GM18519 (cell line): Measurements from ENCODE around the gene SOCS3.
"Not testable (repeated sequence)": the region's sequence is repeated elsewhere in the genome, so short reads cannot be mapped to it uniquely, and the experiment has no call there.

Source experiments
- ATAC-seq: cut with Tn5 transposase; IDR thresholded peaks from one replicate; pipeline ENCODE4 v1.9.1; 2021; ENCODE audit warnings: mild to moderate bottlenecking, moderate library complexity; ENCODE audit not compliant: unreplicated experiment, low FRiP score

SOCS3 gene

DNA sequence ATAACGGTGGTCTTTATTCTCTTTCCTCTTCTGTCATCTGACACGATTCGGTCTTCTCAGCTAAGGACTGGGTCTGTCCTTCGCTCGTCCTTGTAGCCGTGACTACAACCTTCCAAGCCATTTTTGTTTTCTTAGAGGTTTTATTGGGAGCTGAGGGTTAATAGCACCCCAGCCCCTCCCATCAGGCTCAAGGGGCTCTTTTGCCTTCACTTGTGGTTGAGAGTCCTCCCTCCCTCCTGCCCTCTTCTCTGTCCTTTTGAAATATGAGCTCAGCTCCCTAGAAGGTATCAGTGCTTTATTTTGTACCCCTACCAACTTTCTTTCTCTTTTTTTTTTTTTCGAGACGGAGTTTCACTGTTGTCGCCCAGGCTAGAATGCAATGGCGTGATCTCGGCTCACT, 24.7 kb downstream of the SOCS3 start:
- no peak for ATAC-seq

DNA sequence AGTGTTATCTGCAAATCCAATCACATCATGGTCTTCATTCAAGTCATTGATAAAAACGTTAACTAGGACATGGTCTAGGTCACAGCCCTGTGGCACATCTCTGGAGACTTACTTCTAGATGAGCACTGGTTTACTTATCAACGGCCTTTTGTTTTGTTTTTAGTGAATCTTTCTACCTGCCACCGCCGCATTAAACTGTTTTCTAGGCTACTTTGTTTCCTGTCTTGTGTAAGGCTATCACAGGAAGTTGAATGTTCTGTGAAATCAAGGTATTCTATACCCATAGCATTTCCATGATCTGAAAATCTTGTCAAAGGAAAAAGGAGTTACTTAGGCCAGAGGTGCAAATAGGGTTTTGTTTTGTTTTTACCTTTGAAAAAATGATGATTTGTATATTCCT, 26.9 kb downstream of the SOCS3 start:
- ATAC-seq = no peak

DNA sequence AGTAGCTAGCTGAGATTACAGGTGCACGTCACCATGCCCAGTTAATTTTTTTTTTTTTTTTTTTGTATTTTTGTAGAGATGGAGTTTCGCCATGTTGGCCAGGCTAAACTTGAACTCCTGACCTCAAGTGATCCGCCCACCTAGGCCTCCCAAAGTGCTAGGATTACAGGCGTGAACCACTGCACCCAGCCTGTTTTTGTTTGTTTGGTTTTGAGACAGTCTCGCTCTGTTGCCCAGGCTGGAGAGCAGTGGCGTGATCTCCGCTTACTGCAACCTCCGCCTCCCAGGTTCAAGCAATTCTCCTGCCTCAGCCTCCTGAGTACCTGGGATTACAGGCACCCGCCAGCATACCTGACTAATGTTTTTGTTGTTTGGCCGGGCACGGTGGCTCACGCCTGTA, 28.5 kb downstream of the SOCS3 start:
- ATAC-seq = not testable (repeated sequence)

DNA sequence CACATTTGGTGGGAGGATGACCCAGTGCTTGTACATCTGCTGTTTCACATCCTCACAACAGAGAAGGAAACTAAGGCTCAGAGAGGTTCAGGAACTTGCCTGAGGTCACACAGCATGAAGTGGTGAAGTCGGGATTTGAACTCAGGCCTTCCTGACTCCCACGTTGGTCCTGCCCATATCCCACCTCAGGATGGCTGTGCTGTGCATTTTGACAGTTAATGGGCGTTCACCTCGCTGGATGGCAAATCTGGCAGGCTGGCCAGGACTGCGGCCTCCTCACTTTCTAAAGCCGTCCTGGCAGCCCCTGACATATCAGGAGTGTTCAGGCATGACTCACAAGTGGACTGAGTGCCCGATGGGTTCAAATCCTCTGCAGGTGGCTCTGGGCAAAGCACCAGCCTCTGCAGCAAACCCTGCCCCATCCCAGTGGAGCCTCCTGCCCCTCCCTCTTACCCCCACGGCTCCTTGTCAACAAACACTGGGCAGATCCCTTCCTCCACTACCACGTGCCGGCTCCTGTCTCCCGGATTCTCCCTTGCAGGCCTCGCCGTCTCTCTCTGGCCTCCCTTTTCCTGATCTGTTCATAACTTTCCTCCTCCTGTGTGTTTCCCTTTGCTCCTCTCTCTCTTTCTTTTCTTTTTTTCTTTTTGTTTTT, 29.2 kb downstream of the SOCS3 start:
- no peak for ATAC-seq

DNA sequence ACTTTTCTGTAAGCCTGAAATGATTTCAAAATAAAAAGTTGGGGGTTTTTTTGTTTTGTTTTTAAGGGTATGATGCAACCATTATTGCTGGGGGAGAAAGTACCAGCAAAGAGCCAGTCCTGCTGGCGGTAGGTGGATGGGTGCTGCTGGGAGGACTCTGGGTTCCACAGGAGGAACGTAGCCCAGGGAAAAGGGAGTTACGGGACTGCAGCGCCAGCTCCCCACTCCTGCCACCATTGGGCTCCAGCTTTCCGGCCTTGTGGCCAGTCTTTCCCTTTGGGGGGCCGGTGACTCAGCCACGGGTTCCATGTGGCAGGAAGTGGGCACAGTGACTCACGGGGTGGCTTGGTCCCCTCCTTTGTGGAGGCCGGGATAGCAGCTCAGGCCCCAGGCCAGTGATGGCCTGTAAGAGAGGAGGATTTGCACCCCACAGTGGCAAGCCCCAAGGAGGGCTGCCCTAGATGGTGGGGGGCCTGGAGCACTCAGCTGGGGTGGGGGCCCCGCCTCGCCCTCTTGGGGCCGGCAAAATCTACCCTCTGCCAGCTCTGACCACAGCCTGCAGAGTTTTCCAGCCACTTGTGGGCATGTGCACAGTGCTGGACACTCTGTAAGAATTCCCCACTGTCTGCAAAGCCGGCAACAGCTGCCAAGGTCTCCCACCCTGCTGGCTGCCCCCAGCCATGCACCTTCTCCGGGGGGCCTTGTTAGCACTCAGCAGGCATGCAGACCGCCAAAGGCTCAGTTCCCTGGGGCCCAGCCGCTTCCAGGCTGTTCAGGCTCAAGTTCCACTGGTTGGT, 30.4 kb downstream of the SOCS3 start:
- no peak for ATAC-seq

DNA sequence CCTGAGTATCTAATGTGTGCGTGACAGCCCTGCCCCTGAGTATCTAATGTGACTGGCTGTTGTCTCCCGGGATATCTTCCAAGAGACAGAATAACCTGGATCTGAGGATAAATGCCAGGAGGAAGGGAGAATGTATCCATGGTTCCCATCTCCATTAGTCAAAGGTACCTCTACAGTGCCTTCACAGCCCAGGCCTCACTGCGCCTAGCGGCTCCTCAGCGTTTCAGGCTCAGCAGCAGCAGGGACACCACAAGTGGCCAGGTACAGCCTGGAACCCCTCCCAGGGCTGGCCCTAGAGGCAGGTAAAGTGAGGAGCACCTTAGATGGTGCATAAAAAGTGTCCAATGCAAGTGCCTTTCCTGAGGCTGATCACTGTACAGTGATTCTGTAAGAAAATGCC, 32.0 kb downstream of the SOCS3 start:
- no peak for ATAC-seq

DNA sequence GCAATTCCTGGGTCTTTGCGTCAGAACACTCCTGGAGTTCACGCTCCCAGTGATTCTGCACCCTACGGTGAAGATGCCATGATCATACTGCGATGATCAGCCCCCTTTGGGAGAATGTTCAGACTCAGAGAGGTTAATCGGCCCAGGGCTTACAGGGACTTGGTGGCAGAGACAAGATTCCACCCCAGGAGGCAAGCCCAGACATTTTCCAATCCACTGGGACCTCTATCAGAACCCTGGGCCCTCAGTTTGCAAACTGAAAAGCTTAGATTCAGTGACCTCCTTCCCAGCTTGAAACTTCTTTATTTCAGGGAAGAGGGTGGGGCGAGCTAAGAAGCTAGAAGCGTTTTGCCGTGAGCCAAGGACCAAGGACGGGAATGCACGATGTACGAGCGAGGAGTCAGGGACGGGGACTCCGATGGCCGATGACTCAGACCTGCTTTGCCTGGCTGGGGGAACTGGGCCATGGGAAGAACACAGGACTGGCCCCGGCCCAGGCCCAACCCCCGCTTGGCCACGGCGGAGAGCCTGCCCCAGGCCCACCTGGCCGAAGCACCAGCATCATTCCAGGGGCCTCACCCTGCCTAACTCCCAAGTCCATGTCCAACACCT, 34.7 kb downstream of the SOCS3 start:
- no peak for ATAC-seq

DNA sequence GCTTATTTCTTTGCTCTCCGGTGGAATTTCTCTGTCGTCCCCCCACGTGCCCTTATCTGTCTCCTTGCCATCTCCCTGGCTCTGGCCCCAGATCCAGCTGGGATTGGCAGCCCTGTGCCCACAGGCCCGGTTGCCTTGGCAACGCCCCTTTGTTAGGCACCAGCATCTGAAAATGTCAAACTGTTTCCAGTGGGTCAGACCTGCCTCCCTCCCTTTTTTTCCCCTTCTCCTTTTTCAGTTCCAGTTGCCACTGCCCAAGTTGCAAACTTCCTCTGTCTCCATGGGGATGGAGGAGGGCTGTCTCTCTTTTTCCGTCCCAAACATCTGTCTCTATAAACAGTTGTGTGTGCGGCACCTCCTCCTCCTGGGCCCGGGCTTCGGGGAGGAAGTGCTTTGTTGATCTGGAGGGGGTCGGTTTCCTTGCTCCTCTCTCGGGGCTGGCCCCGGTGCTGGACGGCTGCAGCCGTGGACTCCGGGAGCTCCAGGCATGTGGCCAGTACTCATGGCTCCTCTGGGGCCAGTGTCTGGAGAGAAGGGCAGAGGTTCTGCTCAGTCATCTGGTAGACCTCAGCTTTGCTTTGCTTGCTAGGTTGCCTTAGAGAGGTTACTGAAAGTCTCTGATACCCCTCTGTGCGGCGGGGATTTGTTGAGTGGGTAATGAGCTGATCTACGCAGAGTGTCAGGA, 35.3 kb downstream of the SOCS3 start:
- no peak for ATAC-seq

DNA sequence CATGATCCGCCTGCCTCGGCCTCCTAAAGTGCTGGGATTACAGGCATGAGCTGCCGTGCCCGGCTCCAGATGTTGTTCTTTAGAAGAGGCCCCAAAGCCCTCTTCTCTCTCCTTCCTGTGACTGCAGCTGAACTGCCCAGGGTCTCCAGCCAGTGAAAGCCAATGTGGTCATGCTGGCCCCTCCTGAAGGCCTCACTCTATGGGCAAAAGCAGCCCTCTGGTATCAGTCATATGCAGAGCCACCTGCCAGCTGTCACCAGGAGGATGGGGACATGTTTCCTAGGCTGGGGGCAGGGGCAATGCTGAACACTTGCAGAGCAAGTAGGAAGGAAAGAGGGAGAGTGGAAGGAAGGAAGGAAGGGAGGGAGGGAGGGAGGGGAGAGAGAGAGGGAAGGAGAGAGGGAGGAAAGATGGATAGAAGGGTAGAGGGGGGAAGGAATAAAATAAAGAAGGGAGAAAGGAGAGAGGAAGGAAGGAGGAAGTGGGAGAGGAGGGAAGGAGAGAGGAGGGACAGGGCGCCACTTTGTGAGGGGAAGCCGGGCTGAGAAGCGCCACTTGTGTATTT, 36.0 kb downstream of the SOCS3 start:
- no peak for ATAC-seq

DNA sequence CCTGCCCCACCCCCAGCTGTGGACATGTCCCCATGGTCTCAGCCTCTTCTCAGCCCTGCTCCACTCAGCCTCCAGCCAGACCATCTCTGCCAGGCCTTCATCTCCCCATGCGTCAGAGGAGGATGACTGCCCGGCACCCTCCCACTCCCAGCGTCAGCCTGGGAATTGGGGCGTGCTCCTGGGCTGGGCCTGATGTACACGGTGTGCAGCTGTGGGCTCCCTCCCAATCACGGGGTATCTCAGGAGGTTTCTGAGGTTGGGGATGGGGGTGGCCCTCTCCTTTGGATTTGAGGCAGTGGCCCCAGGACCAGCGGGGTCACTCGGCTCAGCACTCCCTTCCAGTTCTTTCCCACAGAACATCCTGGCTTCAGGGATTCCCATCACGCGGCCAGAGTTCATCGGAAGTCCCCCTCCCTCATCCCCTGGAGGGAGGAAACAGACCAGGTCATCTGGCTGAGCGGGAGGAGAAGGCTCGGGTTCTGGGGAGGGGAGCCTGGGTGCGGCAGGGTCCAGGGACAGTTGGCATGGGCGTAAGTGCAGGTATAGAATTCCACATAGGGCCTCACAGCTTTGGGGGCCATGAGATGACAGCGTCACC, 36.9 kb downstream of the SOCS3 start:
- ATAC-seq = no peak

DNA sequence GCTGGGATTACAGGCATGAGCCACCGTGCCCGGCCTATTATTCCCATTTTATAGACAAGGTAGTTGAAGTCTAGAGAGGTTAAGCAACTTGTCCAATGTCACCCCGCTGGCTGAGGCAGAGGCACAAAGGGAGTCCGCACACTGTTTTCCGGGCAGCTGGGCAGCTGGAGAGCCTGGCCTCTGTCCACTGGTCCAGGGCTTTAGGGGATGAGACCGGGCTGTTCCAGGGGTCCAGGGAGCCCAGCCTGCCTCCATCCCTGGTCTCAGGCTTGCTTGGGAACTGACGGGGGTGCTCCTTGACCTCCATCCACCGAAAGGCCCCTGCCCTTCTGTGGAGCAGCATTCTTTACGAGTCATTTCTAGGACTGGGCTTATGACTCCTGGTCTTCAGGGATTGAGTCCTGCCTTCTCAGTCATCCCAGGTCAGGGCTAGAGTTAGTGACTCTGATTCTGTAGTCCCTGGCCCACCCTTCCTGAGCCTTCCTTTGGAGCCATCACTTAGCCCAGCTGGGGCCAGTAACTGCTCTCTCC, 37.5 kb downstream of the SOCS3 start:
- ATAC-seq = no peak

DNA sequence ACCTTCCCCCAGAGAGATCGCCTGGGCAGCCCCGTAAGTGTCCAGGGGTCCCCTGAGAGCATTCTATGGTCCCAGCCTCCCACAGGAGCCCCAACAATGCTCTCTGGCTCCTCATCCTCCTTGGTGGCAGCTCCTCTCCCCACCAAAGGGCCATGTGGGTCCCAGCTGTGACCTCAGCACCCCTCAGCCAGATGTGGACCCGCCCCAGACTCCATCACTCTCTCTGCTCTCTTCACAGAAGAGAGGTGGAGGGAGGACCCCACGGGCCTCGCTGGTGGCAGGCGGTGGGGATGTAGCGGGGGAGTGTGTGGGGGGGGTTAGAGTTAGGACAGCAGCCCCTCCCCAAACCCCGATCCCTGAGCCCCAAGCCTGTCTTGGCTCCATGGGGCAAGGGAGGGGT, 41.0 kb downstream of the SOCS3 start:
- no peak for ATAC-seq

DNA sequence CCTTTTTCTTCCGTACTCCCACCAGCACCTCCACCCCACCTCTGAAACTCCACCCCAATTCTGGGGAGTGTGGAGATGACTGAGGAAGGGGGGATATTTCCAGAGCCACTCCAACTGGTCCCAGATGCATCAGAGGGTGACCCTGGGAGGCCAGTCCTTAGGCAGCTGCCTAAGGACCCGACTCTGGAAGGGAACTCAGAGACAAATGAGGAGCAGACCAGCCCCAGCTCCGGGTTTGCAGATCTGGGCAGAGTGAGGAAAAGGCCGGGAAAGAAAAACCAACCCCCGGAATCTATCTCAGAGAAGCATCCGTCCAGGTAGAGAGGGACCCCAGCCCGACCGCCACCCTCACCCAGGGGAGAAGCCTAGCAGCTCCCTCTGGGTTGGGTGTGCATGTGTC, 41.5 kb downstream of the SOCS3 start:
- ATAC-seq = no peak

DNA sequence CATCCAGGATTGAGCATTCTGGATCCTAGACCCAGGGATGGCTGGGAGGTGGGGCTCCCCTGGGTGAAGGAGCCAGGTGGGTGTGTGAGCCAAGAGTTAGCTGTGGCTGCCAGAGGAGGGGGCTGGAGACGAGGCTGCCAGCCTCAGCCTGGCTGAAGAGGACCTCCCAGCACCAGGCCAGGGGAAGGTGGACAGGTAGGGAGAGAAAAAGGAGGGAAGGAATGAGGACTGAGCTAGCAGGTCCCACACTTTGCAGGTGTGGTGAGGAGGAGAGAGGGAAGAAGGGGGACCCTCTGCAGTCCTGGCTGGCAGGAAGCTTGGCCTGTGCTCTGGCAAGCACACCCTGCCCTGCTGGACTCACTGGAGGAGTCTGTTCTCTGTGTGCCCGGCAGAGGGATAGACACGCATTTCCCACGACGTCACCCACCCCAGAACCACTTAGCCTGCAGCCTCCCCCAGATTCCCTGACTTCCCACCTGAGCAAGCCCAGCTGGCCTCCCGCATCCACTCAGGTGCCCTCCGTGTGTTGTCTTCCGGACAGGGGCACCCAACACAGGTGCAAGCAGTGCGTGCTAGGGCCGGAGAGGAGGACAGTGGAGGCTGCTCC, 42.0 kb downstream of the SOCS3 start:
- no peak for ATAC-seq

DNA sequence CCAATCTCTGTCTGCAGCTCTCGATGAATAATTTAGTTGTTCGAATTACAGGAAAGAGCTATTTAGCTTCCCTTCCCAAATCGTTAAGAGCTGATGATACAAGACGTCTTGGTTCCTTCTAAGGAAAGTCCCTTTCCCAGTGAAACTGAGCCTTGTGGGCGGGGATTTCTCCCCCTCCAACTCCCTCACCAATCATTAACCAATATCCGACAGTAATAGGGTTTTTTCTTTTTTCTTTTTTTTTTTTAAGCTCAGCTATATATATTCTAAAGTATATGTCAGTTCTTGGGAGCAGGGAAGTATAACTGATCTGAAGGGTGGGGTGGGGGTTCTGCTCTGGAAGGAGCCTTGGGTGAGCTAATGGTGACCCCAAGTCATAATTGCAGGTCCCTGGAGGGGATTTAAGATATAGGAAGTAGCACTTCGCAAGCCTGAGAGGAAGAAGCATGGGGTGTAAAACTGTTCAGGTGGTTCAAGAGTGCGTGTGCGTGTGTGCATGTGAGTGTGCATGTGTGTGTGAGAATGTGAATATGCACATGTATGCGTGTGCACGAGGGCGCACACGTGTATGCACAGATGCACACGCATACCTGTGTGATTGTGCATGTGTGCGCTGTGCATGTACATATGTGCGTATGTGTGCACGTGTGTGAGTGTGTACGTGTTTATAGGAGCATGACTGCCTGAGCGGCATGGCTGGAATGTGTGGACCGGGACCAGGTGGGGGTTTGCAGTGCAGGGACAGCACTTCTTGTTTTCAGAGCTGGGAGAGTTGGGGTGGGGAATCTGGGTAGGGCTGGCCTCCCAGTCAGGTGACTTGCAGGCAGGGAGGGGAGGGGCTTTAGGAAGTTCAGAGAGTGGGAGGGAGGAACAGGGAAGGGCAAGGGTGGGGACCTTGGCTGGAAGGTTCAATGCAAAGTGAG, 42.7 kb downstream of the SOCS3 start:
- no peak for ATAC-seq

DNA sequence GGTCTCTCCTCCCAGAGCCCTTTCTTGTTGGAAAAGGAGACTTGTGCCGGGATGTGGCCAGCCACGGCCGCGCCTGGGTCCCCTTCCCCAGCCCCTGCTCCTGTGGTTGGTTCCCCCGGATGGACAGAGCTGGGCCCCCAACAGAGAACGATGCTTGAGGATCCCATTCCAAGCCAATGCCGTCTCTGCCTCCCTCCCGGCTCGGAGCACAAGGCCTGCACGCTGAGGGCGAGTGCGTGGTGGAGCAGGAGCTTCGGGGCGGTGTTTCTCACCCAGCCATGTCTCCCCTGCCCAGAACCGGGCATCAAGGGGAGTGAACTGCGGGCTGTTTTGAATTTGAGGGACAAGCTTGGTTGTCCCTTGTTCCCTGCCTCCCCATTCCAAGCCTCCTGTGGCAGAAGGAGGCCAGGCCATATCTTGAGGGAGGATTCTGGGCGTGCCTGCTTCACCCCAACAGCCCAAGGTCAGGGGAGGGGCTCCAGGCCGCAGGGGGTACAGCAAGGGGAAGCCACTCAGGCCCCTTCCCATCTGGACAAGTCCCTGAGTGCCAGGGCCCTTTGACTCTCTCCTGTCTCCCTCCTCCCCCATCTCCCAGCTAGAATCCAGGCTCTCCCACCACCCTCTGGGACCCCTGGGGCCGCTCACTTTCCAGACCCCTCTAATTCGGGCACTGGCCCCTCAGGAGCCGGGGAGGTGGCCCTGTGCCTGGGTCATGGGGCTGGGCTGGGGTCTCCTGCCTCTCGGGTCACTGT, 43.6 kb downstream of the SOCS3 start:
- no peak for ATAC-seq

DNA sequence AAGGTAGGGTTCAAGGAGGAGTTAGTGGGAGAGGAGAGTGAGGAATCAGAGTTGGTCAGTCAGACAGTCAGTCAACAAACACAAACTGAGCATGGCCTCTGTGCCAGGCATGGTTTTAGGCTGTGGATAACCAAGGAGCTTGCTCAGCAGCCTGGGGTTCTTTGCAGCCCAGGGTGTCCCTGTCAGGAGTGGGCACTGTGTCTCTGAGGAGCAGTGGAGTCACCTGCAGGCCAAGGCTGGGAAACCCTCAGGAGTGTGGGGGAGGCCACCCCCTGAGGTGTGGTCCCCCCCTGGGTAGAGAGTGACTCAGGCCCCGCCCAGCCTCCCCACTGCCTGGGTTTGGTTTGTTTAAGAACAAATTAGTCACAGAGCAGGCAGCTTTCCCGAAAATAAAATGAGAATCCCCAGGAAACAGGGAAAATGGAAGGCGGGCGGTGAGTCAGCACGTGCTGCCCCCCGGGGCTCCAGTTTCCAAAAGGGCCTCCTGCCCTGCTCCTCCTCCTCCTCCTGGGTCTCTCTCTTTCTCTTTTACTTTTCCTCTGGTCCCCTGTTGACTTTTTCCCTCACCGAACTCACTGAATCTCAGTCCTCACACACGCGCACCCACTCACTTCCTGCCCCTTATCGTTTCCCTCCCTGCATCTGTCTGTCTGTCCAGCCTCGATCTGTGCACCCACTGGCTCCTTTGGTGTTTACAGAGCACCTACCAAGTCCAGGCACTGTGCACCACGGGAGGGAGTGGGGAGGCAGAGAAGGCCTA, 44.3 kb downstream of the SOCS3 start:
- ATAC-seq = no peak
